Loucy (cell line): Measurements from ENCODE around the gene PCDHGA6.
"Not testable (repeated sequence)": the region's sequence is repeated elsewhere in the genome, so short reads cannot be mapped to it uniquely, and the experiment has no call there.

ENCODE experiments used
- H2AFZ ChIP-seq: fragments of 200-600 bp; sonication (generic); 2 replicates; pipeline ENCODE4 v1.6.0; 2016; ENCODE audit warnings: antibody characterized with exemption, mild to moderate bottlenecking, low read length, moderate library complexity
- H3F3A ChIP-seq: fragments of 200-600 bp; 2 replicates; pipeline ENCODE4 v1.6.0; 2016; ENCODE audit warnings: antibody characterized with exemption, low read depth, mild to moderate bottlenecking
- H3K27me3 ChIP-seq: fragments of 200-600 bp; sonication (generic); 2 replicates; pipeline ENCODE4 v1.6.1; 2014; ENCODE audit warnings: low read length, mild to moderate bottlenecking; ENCODE audit not compliant: insufficient read depth, poor library complexity, severe bottlenecking
- H3K36me3 ChIP-seq: fragments of 200-600 bp; sonication (generic); 2 replicates; pipeline ENCODE4 v1.6.1; 2016; ENCODE audit warnings: low read length; ENCODE audit not compliant: insufficient read depth
- H3K4me1 ChIP-seq: fragments of 200-600 bp; sonication (generic); 2 replicates; pipeline ENCODE4 v1.5.1; 2014; ENCODE audit warnings: low read length, mild to moderate bottlenecking; ENCODE audit not compliant: insufficient read depth, poor library complexity, severe bottlenecking
- H3K4me2 ChIP-seq: fragments of 200-600 bp; sonication (generic); 2 replicates; pipeline ENCODE4 v1.6.0; 2014; ENCODE audit warnings: antibody characterized with exemption, low read length, low read depth, mild to moderate bottlenecking; ENCODE audit not compliant: poor library complexity, severe bottlenecking
- H3K4me3 ChIP-seq: fragments of 200-600 bp; sonication (generic); 2 replicates; pipeline ENCODE4 v1.5.1; 2014; ENCODE audit warnings: low read length, mild to moderate bottlenecking, mixed read lengths; ENCODE audit not compliant: poor library complexity, severe bottlenecking
- H3K79me2 ChIP-seq: fragments of 200-600 bp; sonication (generic); 2 replicates; pipeline ENCODE4 v1.6.1; 2014; ENCODE audit warnings: low read length; ENCODE audit not compliant: insufficient read depth
- H3K9ac ChIP-seq: fragments of 200-600 bp; sonication (generic); 2 replicates; pipeline ENCODE4 v1.6.0; 2014; ENCODE audit warnings: mild to moderate bottlenecking, low read depth, low read length, moderate library complexity; ENCODE audit not compliant: poor library complexity, severe bottlenecking
- H3K9me2 ChIP-seq: fragments of 200-600 bp; sonication (generic); replicated peaks from 2 replicates; pipeline ENCODE4 v1.6.1; 2016; ENCODE audit warnings: low read depth, low read length, mixed read lengths
- H3K9me3 ChIP-seq: fragments of 200-600 bp; sonication (generic); 2 replicates; pipeline ENCODE4 v1.6.1; 2014; ENCODE audit warnings: mild to moderate bottlenecking, antibody characterized with exemption, low read length, low read depth; ENCODE audit not compliant: insufficient read depth
- H4K20me1 ChIP-seq: fragments of 200-600 bp; sonication (generic); 2 replicates; pipeline ENCODE4 v1.6.0; 2014; ENCODE audit warnings: antibody characterized with exemption, low read length, mild to moderate bottlenecking; ENCODE audit not compliant: insufficient read depth, poor library complexity, severe bottlenecking
- EZH2phosphoT487 ChIP-seq: fragments of 200-600 bp; IDR thresholded peaks from 2 replicates; pipeline ENCODE4 v1.6.1; 2018; ENCODE audit warnings: antibody characterized with exemption, mild to moderate bottlenecking, moderate library complexity, borderline replicate concordance
- TF ChIP-seq, protein P1 (sequence below): fragments of 200-600 bp; sonication (generic); conservative IDR thresholded peaks from 2 replicates; pipeline ENCODE4 v1.5.1; 2014; ENCODE audit warnings: mild to moderate bottlenecking, antibody characterized with exemption, low read length

The PCDHGA6 gene

GRCh38 chr5:141403387-141403786 is 29.7 kb downstream of the PCDHGA6 start:
- Histone ChIP-seq H3K9me3 (no peaks in the 10 kb centered on the region), H3K9me2 (no peaks in the 10 kb centered on the region), H3K4me3 (no peak overlapping the region), H4K20me1 (no peaks in the 10 kb centered on the region), H3F3A (no peaks in the 10 kb centered on the region), H3K4me1 (no peaks in the 10 kb centered on the region), H3K79me2 (no peaks in the 10 kb centered on the region), H3K9ac (no peak overlapping the region), H3K36me3 (no peaks in the 10 kb centered on the region), H2AFZ (no peak overlapping the region), H3K27me3 (no peaks in the 10 kb centered on the region), H3K4me2 (no peak overlapping the region)
- TF ChIP-seq, protein P1, sequence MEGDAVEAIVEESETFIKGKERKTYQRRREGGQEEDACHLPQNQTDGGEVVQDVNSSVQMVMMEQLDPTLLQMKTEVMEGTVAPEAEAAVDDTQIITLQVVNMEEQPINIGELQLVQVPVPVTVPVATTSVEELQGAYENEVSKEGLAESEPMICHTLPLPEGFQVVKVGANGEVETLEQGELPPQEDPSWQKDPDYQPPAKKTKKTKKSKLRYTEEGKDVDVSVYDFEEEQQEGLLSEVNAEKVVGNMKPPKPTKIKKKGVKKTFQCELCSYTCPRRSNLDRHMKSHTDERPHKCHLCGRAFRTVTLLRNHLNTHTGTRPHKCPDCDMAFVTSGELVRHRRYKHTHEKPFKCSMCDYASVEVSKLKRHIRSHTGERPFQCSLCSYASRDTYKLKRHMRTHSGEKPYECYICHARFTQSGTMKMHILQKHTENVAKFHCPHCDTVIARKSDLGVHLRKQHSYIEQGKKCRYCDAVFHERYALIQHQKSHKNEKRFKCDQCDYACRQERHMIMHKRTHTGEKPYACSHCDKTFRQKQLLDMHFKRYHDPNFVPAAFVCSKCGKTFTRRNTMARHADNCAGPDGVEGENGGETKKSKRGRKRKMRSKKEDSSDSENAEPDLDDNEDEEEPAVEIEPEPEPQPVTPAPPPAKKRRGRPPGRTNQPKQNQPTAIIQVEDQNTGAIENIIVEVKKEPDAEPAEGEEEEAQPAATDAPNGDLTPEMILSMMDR = no peak
- no peak for TF ChIP-seq EZH2phosphoT487

- not testable (repeated sequence) for H3K9ac ChIP-seq, H3K36me3 ChIP-seq, H3F3A ChIP-seq, H3K9me2 ChIP-seq, H3K27me3 ChIP-seq, H3K79me2 ChIP-seq, H3K9me3 ChIP-seq, H2AFZ ChIP-seq, H3K4me1 ChIP-seq, H3K4me3 ChIP-seq, H4K20me1 ChIP-seq, H3K4me2 ChIP-seq
These were observed 34.3 kb downstream of the PCDHGA6 start, which contains the start of gene PCDHGB6 for GRCh38 chr5:141407790-141408505. PCDHGB6 (plus strand) TSS chr5:141408021; CDS start chr5:141408203, 182 bp downstream.

- H3K79me2 ChIP-seq = no peaks in the 10 kb centered on the region
These were observed 36.1 kb downstream of the PCDHGA6 start for GRCh38 chr5:141409598-141410306.

More at GRCh38 chr5:141409598-141410306, 36.1 kb downstream of the PCDHGA6 start:
- Histone ChIP-seq H3K4me3 (no peak overlapping the region), H3K9me2 (no peaks in the 10 kb centered on the region), H3K9me3 (no peaks in the 10 kb centered on the region), H3K27me3 (no peaks in the 10 kb centered on the region), H4K20me1 (no peaks in the 10 kb centered on the region), H2AFZ (no peak overlapping the region), H3K4me2 (no peak overlapping the region), H3K4me1 (no peaks in the 10 kb centered on the region), H3K9ac (no peak overlapping the region), H3K36me3 (no peaks in the 10 kb centered on the region), H3F3A (no peaks in the 10 kb centered on the region)
- TF ChIP-seq, protein P1 = no peak
- no peak for TF ChIP-seq EZH2phosphoT487
